22Rv1 (cell line): ENCODE measurements around the gene PCDHGB2.
"Not testable (repeated sequence)": the region's sequence is repeated elsewhere in the genome, so short reads cannot be mapped to it uniquely, and the experiment has no call there.

Experiments
- CTCF ChIP-seq: fragments of 450-650 bp; IDR thresholded peaks from 2 replicates; pipeline ENCODE4 v1.5.1; 2017; ENCODE audit warnings: mild to moderate bottlenecking
- ZFX ChIP-seq: fragments of 450-650 bp; IDR thresholded peaks from 2 replicates; pipeline ENCODE4 v1.6.1; 2017; ENCODE audit warnings: antibody characterized with exemption, borderline replicate concordance

GRCh38 chr5:141375444-141376155 lies 15.8 kb downstream of the PCDHGB2 start:
- not testable (repeated sequence) for TF ChIP-seq ZFX
- peak; percentile 28 for TF ChIP-seq CTCF
